IMR-90 (cell line): ENCODE results near the gene REPIN1. TPM values are rescaled to one million over a fixed set of nuclear protein-coding genes. Genes with fewer than 3 reads are reported as not detected.

ENCODE experiments used
- ATAC-seq: fragments of 200-7000 bp; cut with Tn5 transposase; 2 replicates; pipeline ENCODE4 v1.9.1; 2020; ENCODE audit warnings: low read depth, mild to moderate bottlenecking, moderate library complexity
- BruUV-seq: library from RNA; stranded (reverse); fragments of 400-500 nt; replicated peaks from 2 replicates; lab custom pipeline; 2021; lab: Mats Ljungman, UMichigan
- CTCF ChIA-PET: fragments of 300-600 bp; formaldehyde crosslinking; extraction: SDS; loops from one replicate; lab custom pipeline; 2021; ENCODE audit warnings: antibody characterized with exemption; lab: Yijun Ruan, JAX
- POLR2A ChIA-PET: fragments of 300-600 bp; sonication (Branson Sonifier 250); formaldehyde crosslinking; loops from one replicate; lab custom pipeline; 2022; ENCODE audit warnings: antibody characterized with exemption; ENCODE audit not compliant: unreplicated experiment; lab: Charles Lee
- DNase-seq: peaks from one replicate; pipeline ENCODE4 v3.0.0; 2013
- H2AFZ ChIP-seq: replicated peaks from 2 replicates; pipeline ENCODE3; 2013; ENCODE audit warnings: low read length, mild to moderate bottlenecking; ENCODE audit not compliant: poor library complexity
- H2AK5ac ChIP-seq: 2 replicates; pipeline ENCODE4 v1.6.1; 2013; ENCODE audit warnings: low read depth, low read length, inconsistent platforms
- H2AK9ac ChIP-seq: replicated peaks from 2 replicates; pipeline ENCODE3; 2013; ENCODE audit warnings: mild to moderate bottlenecking, low read depth, low read length, moderate library complexity; ENCODE audit not compliant: poor library complexity
- H2BK120ac ChIP-seq: 2 replicates; pipeline ENCODE4 v1.6.1; 2013; ENCODE audit warnings: low read depth, low read length, inconsistent platforms
- H2BK15ac ChIP-seq: 3 replicates; pipeline ENCODE4 v1.6.1; 2013; ENCODE audit warnings: low read depth, low read length, inconsistent platforms
- H2BK20ac ChIP-seq: 2 replicates; pipeline ENCODE4 v1.6.1; 2013; ENCODE audit warnings: low read depth, mild to moderate bottlenecking, inconsistent platforms, low read length, moderate library complexity
- H2BK5ac ChIP-seq: 2 replicates; pipeline ENCODE4 v1.6.1; 2013; ENCODE audit warnings: mild to moderate bottlenecking, low read depth, low read length, inconsistent platforms; ENCODE audit not compliant: poor library complexity, severe bottlenecking
- H3K14ac ChIP-seq: replicated peaks from 2 replicates; pipeline ENCODE4 v1.6.1; 2013; ENCODE audit warnings: low read depth, low read length, inconsistent platforms
- H3K18ac ChIP-seq: 2 replicates; pipeline ENCODE4 v1.6.1; 2013; ENCODE audit warnings: low read depth, low read length, control low read depth
- H3K23ac ChIP-seq: 2 replicates; pipeline ENCODE4 v1.6.1; 2013; ENCODE audit warnings: low read depth, low read length, inconsistent platforms
- H3K27ac ChIP-seq: 2 replicates; pipeline ENCODE4 v1.5.1; 2013; ENCODE audit warnings: mild to moderate bottlenecking, control low read depth, low read length; ENCODE audit not compliant: insufficient read depth
- H3K27me3 ChIP-seq: 2 replicates; pipeline ENCODE4 v1.6.1; 2013; ENCODE audit warnings: low read length; ENCODE audit not compliant: control insufficient read depth, insufficient read depth
- H3K36me3 ChIP-seq: 2 replicates; pipeline ENCODE4 v1.6.1; 2013; ENCODE audit warnings: low read length, mixed read lengths; ENCODE audit not compliant: control insufficient read depth, insufficient read depth
- H3K4ac ChIP-seq: 2 replicates; pipeline ENCODE4 v1.6.1; 2013; ENCODE audit warnings: low read depth, low read length, inconsistent platforms
- H3K4me1 ChIP-seq: 2 replicates; pipeline ENCODE4 v1.6.1; 2013; ENCODE audit warnings: low read length, mixed read lengths; ENCODE audit not compliant: control insufficient read depth, insufficient read depth
- H3K4me2 ChIP-seq: 2 replicates; pipeline ENCODE4 v1.6.1; 2013; ENCODE audit warnings: low read depth, mild to moderate bottlenecking, control low read depth, low read length, moderate library complexity
- H3K4me3 ChIP-seq: 2 replicates; pipeline ENCODE4 v1.5.1; 2013; ENCODE audit warnings: low read depth, mild to moderate bottlenecking, control low read depth, low read length, moderate library complexity; ENCODE audit not compliant: insufficient read depth
- H3K56ac ChIP-seq: 2 replicates; pipeline ENCODE4 v1.6.1; 2013; ENCODE audit warnings: low read length, inconsistent platforms; ENCODE audit not compliant: insufficient read depth; ENCODE audit errors: extremely low read depth
- H3K79me1 ChIP-seq, 2 experiments: 2 replicates each; pipeline ENCODE4 v1.6.1; 2013; ENCODE audit warnings: low read length in 2 of 2, inconsistent platforms in 1 of 2, low read depth in 1 of 2
- H3K9ac ChIP-seq: 2 replicates; pipeline ENCODE4 v1.6.1; 2013; ENCODE audit warnings: low read depth, low read length, control low read depth
- H3K9me1 ChIP-seq: 2 replicates; pipeline ENCODE4 v1.6.1; 2013; ENCODE audit warnings: low read length, inconsistent platforms; ENCODE audit not compliant: insufficient read depth
- H3K9me3 ChIP-seq: 2 replicates; pipeline ENCODE4 v1.6.1; 2013; ENCODE audit warnings: low read length; ENCODE audit not compliant: control insufficient read depth, insufficient read depth
- H4K20me1 ChIP-seq: 2 replicates; pipeline ENCODE4 v1.6.1; 2013; ENCODE audit warnings: low read length, inconsistent platforms; ENCODE audit not compliant: insufficient read depth
- H4K5ac ChIP-seq: 2 replicates; pipeline ENCODE4 v1.6.1; 2013; ENCODE audit warnings: mild to moderate bottlenecking, low read depth, low read length, control low read depth
- H4K8ac ChIP-seq, 2 experiments: 2 replicates each; pipeline ENCODE4 v1.6.1; 2013; ENCODE audit warnings: low read depth in 2 of 2, low read length in 2 of 2, control low read depth in 1 of 2, inconsistent platforms in 1 of 2
- H4K91ac ChIP-seq: 2 replicates; pipeline ENCODE4 v1.6.1; 2013; ENCODE audit warnings: low read depth, low read length, inconsistent platforms; ENCODE audit not compliant: insufficient read depth
- CTCF ChIP-seq: conservative IDR thresholded peaks from 2 replicates; pipeline ENCODE4 v1.5.1; 2012; ENCODE audit warnings: mild to moderate bottlenecking, low read depth, low read length, improper control_type of control experiment
- FOS ChIP-seq: fragments of 150-350 bp; IDR thresholded peaks from 2 replicates; pipeline ENCODE4 v1.6.1; 2016; ENCODE audit warnings: low read depth, low read length
- MAFK ChIP-seq: IDR thresholded peaks from 2 replicates; pipeline ENCODE4 v1.6.1; 2012; ENCODE audit warnings: low read depth, low read length, improper control_type of control experiment
- MXI1 ChIP-seq: IDR thresholded peaks from 2 replicates; pipeline ENCODE4 v1.6.1; 2012; ENCODE audit warnings: low read depth, mild to moderate bottlenecking, low read length, moderate library complexity, borderline replicate concordance
- RAD21 ChIP-seq: IDR thresholded peaks from 2 replicates; pipeline ENCODE4 v1.6.1; 2012; ENCODE audit warnings: low read length, improper control_type of control experiment
- SMC3 ChIP-seq: fragments of 150-350 bp; IDR thresholded peaks from 2 replicates; pipeline ENCODE4 v1.6.1; 2016; ENCODE audit warnings: low read depth, mild to moderate bottlenecking, antibody characterized with exemption, low read length, moderate library complexity
- WGBS, 2 experiments: methylation state at CpG; one replicate each; pipeline versions ENCODE4 v1.1.5 to v1.1.7; 2013; ENCODE audit warnings: missing lambda C conversion rate in 2 of 2; ENCODE audit not compliant: insufficient read length in 1 of 2; ENCODE audit errors: extremely low coverage in 2 of 2; 5-methylcytosine and 5-hydroxymethylcytosine counted together
- dilution Hi-C: fragments of 300-500 bp; cut with HindIII; formaldehyde crosslinking; loops from one replicate; pipeline ENCODE4 v1.14.3; 2018; ENCODE audit warnings: low sequenced_read_pairs; ENCODE audit not compliant: unreplicated experiment
- in situ Hi-C: fragments of 300-500 bp; cut with MboI; formaldehyde crosslinking; loops from 3 replicates; pipeline ENCODE4 v1.14.3; 2019; ENCODE audit warnings: low sequenced_read_pairs, inconsistent platforms, mixed read lengths
- intact Hi-C: fragments of 100-400 bp; cut with micrococcal nuclease; formaldehyde crosslinking; loops from 2 replicates; pipeline ENCODE4 v1.10.0; 2022
- polyA plus RNA-seq, 3 experiments: library from polyadenylated mRNA; depleted of rRNA; stranded (reverse); fragments of >200 nt; gene quantifications; 2 replicates each; pipeline ENCODE4 v1.2.3, GENCODE V29; 2012; ENCODE audit warnings: low replicate concordance in 1 of 3
- total RNA-seq: library from RNA; depleted of rRNA; stranded (reverse); fragments of >200 nt; gene quantifications from 2 replicates; pipeline ENCODE4 v1.2.3, GENCODE V29; 2012

The REPIN1 gene
- total and polyA plus RNA-seq, 2 of the 4 experiments (the other 2 are of a cell fraction): 19.4 to 50.6 TPM

GRCh38 chr7:150324373-150324961, 44.2 kb upstream of the REPIN1 start:
- DNase-seq (peak; percentile 11), ATAC-seq (peak; percentile 51)
- Histone ChIP-seq H3K56ac (no peak overlapping the region), H3K79me1 (no peaks in the 10 kb centered on the region), H2AK9ac (no peak overlapping the region), H4K5ac (no peak overlapping the region; the same call in 1 of the 2 replicates), H3K9me1 (no peaks in the 10 kb centered on the region), H3K36me3 (no peaks in the 10 kb centered on the region), H4K20me1 (no peaks in the 10 kb centered on the region), H3K4me1 (peaks cover 10% of the 10 kb centered on the region; the same call in 1 of the 2 replicates), H3K14ac (no peak overlapping the region), H3K27me3 (no peaks in the 10 kb centered on the region; the same call in 1 of the 2 replicates), H4K8ac (no peak overlapping the region; a peak in 1 of 4 replicates), H3K27ac (no peak overlapping the region), H3K23ac (no peak overlapping the region), H3K18ac (peak overlapping the region; percentile 37; the same call in 1 of the 2 replicates), H2BK15ac (no peak overlapping the region), H2BK20ac (no peak overlapping the region), H3K4me3 (no peak overlapping the region), H2BK120ac (no peak overlapping the region), H2AFZ (peak overlapping the region; percentile 53), H2AK5ac (no peak overlapping the region; the same call in 1 of the 2 replicates), H4K91ac (no peak overlapping the region), H3K4me2 (no peak overlapping the region), H2BK5ac (no peak overlapping the region), H3K4ac (no peak overlapping the region), H3K9me3 (no peaks in the 10 kb centered on the region), H3K9ac (no peak overlapping the region)
- POLR2A ChIA-PET: no interaction called here
- dilution Hi-C loops: no loop called here
- BruUV-seq: no TSS peak
- intact Hi-C loops: no loop called here
- no peak for TF ChIP-seq FOS
- no peak for TF ChIP-seq CTCF
- no peak for TF ChIP-seq SMC3
- TF ChIP-seq MAFK: no peak
- TF ChIP-seq RAD21: no peak
- TF ChIP-seq MXI1: no peak
- in situ Hi-C loops: loop anchor here (25.0 kb wide), 1 partner anchor 413 kb away; the partner anchor contains the start of gene GIMAP5
- WGBS, 2 experiments: 63% methylated on average over 9 of the region's 12 CpGs; no CpG with 5 or more reads in 1 of the 2 experiments
- CTCF ChIA-PET: no interaction called here
